DMS53 treated with DMSO at 0.1 percent for 48 hours (cell line): ENCODE measurements around the gene RAD51AP2.
"Not testable (repeated sequence)": the region's sequence is repeated elsewhere in the genome, so short reads cannot be mapped to it uniquely, and the experiment has no call there.

ENCODE experiments used
- DNase-seq: peaks from one replicate; lab custom pipeline; 2025; ENCODE audit not compliant: unreplicated experiment; lab: John Stamatoyannopoulos, UW

Gene RAD51AP2

GRCh38 chr2:17538022-17538843 lies 20.0 kb upstream of the RAD51AP2 start:
- no peak for DNase-seq

- no peak for DNase-seq
Measured at GRCh38 chr2:17536416-17536815, 18.2 kb upstream of the RAD51AP2 start.

- DNase-seq = no peak
Measured at GRCh38 chr2:17533546-17533945, 15.3 kb upstream of the RAD51AP2 start.

GRCh38 chr2:17529771-17530170 lies 11.5 kb upstream of the RAD51AP2 start:
- DNase-seq = no peak

GRCh38 chr2:17522303-17522702 lies 4.1 kb upstream of the RAD51AP2 start:
- DNase-seq = no peak

- DNase-seq = no peak
Measured at GRCh38 chr2:17521621-17522020, 3.4 kb upstream of the RAD51AP2 start.

- no peak for DNase-seq
Measured at GRCh38 chr2:17520761-17521160, 2.5 kb upstream of the RAD51AP2 start.

GRCh38 chr2:17519486-17519885 lies 1.2 kb upstream of the RAD51AP2 start:
- no peak for DNase-seq

GRCh38 chr2:17517481-17518211 lies 594 bp downstream of the RAD51AP2 start:
- no peak for DNase-seq

- DNase-seq = no peak
Measured at GRCh38 chr2:17515652-17516051, 2.6 kb downstream of the RAD51AP2 start.

- DNase-seq = no peak
Measured at GRCh38 chr2:17506736-17507616, 11.3 kb downstream of the RAD51AP2 start.

GRCh38 chr2:17497718-17498117 lies 20.5 kb downstream of the RAD51AP2 start:
- DNase-seq = no peak

- no peak for DNase-seq
Measured at GRCh38 chr2:17495590-17495989, 22.6 kb downstream of the RAD51AP2 start.

GRCh38 chr2:17490165-17490564 lies 28.1 kb downstream of the RAD51AP2 start:
- not testable (repeated sequence) for DNase-seq

GRCh38 chr2:17488610-17489009 lies 29.6 kb downstream of the RAD51AP2 start:
- not testable (repeated sequence) for DNase-seq

GRCh38 chr2:17483496-17483895 lies 34.7 kb downstream of the RAD51AP2 start:
- DNase-seq = no peak

- no peak for DNase-seq
Measured at GRCh38 chr2:17482651-17483050, 35.6 kb downstream of the RAD51AP2 start.

GRCh38 chr2:17479875-17480274 lies 38.4 kb downstream of the RAD51AP2 start:
- no peak for DNase-seq

GRCh38 chr2:17476830-17477229 lies 41.4 kb downstream of the RAD51AP2 start:
- DNase-seq = no peak

- DNase-seq = no peak
Measured at GRCh38 chr2:17476064-17476463, 42.2 kb downstream of the RAD51AP2 start.

- no peak for DNase-seq
Measured at GRCh38 chr2:17475286-17475685, 43.0 kb downstream of the RAD51AP2 start.
